K562 (cell line): ENCODE data around the gene FANK1. TPM values are rescaled to one million over a fixed set of nuclear protein-coding genes. Genes with fewer than 3 reads are reported as not detected.
A peak's percentile ranks its signal among the peaks of the same experiment; 100 is the strongest.

Experiments used
- GABPA ChIP-seq: fragments of 200-800 bp; sonication (Bioruptor generic); conservative IDR thresholded peaks from 2 replicates; pipeline ENCODE4 v1.6.1; 2016; ENCODE audit warnings: low read depth, missing genetic modification characterization, missing compliant biosample characterization
- HCFC1 ChIP-seq: IDR thresholded peaks from 2 replicates; pipeline ENCODE4 v1.6.1; 2012; ENCODE audit warnings: low read depth, low read length, improper control_type of control experiment
- TAF1 ChIP-seq: IDR thresholded peaks from 2 replicates; pipeline ENCODE4 v1.6.1; 2011; ENCODE audit warnings: mild to moderate bottlenecking, low read length, moderate library complexity; ENCODE audit not compliant: insufficient read depth, control insufficient read depth, severe bottlenecking; ENCODE audit errors: extremely low read depth
- ZNF407 ChIP-seq: fragments of 450-650 bp; IDR thresholded peaks from 2 replicates; pipeline ENCODE4 v1.6.1; 2016; ENCODE audit warnings: low read depth
- polyA plus RNA-seq, 8 experiments: library from polyadenylated mRNA; depleted of rRNA in 4 of 8; stranded (reverse) in 5 of 8; unstranded in 3 of 8; fragments of >200 nt; fragmentation: Nextera tagmentation in 2 of 8; fragmentation: Illumina TruSeq in 1 of 8; extraction: Ambion mirVana in 2 of 8; extraction: Trizol in 1 of 8; gene quantifications; 2 replicates each; pipeline versions ENCODE4 v1.2.1 to v1.2.3, GENCODE V29; 2011 to 2014; ENCODE audit warnings: inconsistent platforms in 1 of 8, missing spikeins in 1 of 8
- total RNA-seq, 7 experiments: library from RNA; depleted of rRNA in 6 of 7; stranded (reverse); fragments of >200 nt in 6 of 7; fragmentation: Illumina TruSeq in 2 of 7; extraction: Trizol in 2 of 7; gene quantifications; 2 replicates each; pipeline versions ENCODE4 v1.2.1 to v1.2.3, GENCODE V29; 2011 to 2021; ENCODE audit warnings: low replicate concordance in 1 of 7
- TF ChIP-seq, protein P1 (sequence below), 2 experiments: fragments of 450-650 bp; conservative IDR thresholded peaks; 2 replicates each; pipeline ENCODE4 v1.6.1; 2017; ENCODE audit warnings: mild to moderate bottlenecking in 2 of 2, moderate library complexity in 2 of 2

FANK1 gene
- total and polyA plus RNA-seq, 9 of the 15 experiments (the other 6 are each of a cell fraction or from before 2014, with no cell fraction given) = 0.11 to 2.3 (median 0.51) TPM; not detected in 1

DNA sequence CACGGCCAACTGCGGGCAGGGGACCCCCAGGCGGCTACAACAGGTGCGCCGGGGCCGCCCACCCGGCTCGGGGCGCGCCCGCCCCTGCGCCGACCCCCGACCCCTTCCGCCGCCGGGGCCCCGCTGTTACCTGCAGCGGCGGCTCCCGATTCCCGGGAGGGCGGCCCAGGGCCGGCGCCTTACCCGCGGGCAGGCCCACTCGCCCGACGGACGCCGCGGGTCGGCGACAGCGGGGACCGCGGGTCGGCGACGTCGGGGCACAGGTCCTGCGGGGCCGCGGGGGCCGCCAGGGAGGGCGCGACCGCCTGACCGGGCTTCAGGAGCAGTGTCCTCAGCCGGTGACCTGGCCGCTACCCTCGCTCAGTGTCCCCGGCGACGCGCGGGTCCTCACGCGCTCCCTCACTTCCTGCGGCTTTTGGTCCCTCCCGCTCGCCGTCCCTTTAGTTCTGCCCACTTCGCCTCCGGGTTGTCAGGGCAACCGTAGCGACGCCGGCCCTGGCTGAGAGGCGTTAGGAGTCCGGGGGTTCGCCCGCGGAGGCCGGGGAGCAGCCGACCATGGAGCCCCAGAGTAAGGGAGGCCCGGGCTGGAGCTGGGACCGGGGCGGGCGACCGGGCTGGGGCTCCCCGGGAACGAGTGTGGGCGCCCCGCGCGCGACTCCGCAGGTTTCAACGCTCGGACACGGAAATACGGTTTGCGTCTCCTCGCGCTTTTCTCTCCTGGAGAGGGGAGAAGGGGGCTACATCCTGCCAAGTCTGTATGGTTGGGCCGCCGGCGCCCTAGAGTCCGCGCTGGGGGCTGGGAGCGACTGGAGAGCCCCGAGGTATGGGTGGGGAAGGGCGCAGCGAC is at the start of gene FANK1 (continued):
- TF ChIP-seq ZNF407 (peak; percentile 91), GABPA (tag) (peak; percentile 47), TAF1 (peak; percentile 31), HCFC1 (0 out of 2 replicates have a peak, but pooled peaks have one; percentile 11)
- TF ChIP-seq, protein P1, sequence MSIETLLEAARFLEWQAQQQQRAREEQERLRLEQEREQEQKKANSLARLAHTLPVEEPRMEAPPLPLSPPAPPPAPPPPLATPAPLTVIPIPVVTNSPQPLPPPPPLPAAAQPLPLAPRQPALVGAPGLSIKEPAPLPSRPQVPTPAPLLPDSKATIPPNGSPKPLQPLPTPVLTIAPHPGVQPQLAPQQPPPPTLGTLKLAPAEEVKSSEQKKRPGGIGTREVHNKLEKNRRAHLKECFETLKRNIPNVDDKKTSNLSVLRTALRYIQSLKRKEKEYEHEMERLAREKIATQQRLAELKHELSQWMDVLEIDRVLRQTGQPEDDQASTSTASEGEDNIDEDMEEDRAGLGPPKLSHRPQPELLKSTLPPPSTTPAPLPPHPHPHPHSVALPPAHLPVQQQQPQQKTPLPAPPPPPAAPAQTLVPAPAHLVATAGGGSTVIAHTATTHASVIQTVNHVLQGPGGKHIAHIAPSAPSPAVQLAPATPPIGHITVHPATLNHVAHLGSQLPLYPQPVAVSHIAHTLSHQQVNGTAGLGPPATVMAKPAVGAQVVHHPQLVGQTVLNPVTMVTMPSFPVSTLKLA (conservative IDR thresholded peaks at IDR 0.05) = peak in 1 of 2 experiments; percentile 56; a peak in 2 of 4 replicates
